Ovary (tissue), 9 donors: ENCODE results near the gene NOL6. TPM values are rescaled to one million over a fixed set of nuclear protein-coding genes. Genes with fewer than 3 reads are reported as not detected.
"Not testable (repeated sequence)": the region's sequence is repeated elsewhere in the genome, so short reads cannot be mapped to it uniquely, and the experiment has no call there.

Experiments
- DNase-seq, 5 donors: peaks; one replicate each; pipeline ENCODE4 v3.0.0-alpha.2; 2019 to 2020
- H3K27ac ChIP-seq, 2 donors: fragments of 200-600 bp; one replicate each; pipeline versions ENCODE4 v1.5.1 to v1.8.0; 2019 to 2022
- H3K27me3 ChIP-seq: fragments of 200-600 bp; one replicate; pipeline ENCODE4 v1.8.0; 2022
- H3K36me3 ChIP-seq: fragments of 200-600 bp; sonication (generic); one replicate; pipeline ENCODE4 v1.5.1; 2019
- H3K4me1 ChIP-seq: one replicate; pipeline ENCODE4 v1.8.1; 2013; ENCODE audit warnings: mild to moderate bottlenecking, moderate library complexity; ENCODE audit not compliant: insufficient read depth
- H3K4me3 ChIP-seq: fragments of 200-600 bp; sonication (generic); one replicate; pipeline ENCODE4 v1.5.1; 2017
- H3K9me3 ChIP-seq, 2 donors: fragments of 200-600 bp in 1 of 2; sonication (generic) in 1 of 2; one replicate each; pipeline versions ENCODE4 v1.5.1 to v1.8.1; 2013 to 2019; ENCODE audit warnings: mild to moderate bottlenecking in 1 of 2, moderate library complexity in 1 of 2
- EP300 ChIP-seq: sonication (generic); formaldehyde crosslinking; IDR thresholded peaks from one replicate; pipeline ENCODE4 v1.6.1; 2017; ENCODE audit warnings: antibody characterized with exemption
- POLR2A ChIP-seq: fragments of 450-650 bp; IDR thresholded peaks from one replicate; pipeline ENCODE4 v1.6.1; 2017; ENCODE audit warnings: antibody characterized with exemption, mild to moderate bottlenecking, moderate library complexity
- WGBS, 3 donors: extraction: QIAGEN DNeasy Blood & Tissue Kit in 1 of 3; methylation state at CpG; one replicate each; pipeline versions ENCODE4 v1.1.5 to v1.1.7; 2013 to 2017; 5-methylcytosine and 5-hydroxymethylcytosine counted together
- intact Hi-C, 4 donors: fragments of 100-400 bp; cut with DNase I; formaldehyde crosslinking; loops; one replicate each; pipeline versions ENCODE4 v1.11.0 to v1.15.1; 2022 to 2023
- polyA plus RNA-seq, 2 donors: library from polyadenylated mRNA; stranded (reverse); fragments of 200-250 nt in 1 of 2; fragments of 350-450 nt in 1 of 2; fragmentation: Illumina TruSeq in 1 of 2; extraction: RNeasy Lipid Tissue Mini Kit (QIAGEN cat#74804) in 1 of 2; gene quantifications; one replicate each; pipeline ENCODE4 v1.2.3, GENCODE V29; 2013 to 2014
- total RNA-seq, 7 donors: library from RNA; depleted of rRNA in 2 of 7; stranded (reverse); fragments of >200 nt in 2 of 7; fragmentation: NEBNext Ultra II Directional in 3 of 7; extraction: Animal tissue kit (Norgen Biotek cat#: 25700) in 3 of 7; gene quantifications; one replicate each; pipeline versions ENCODE4 v1.1.0 to v1.2.4, GENCODE V29; 2016 to 2023
- TF ChIP-seq, protein P1 (sequence below), 3 donors: fragments of 450-650 bp in 2 of 3; fragments of 200-600 bp in 1 of 3; IDR thresholded peaks; one replicate each; pipeline versions ENCODE4 v1.5.1 to v1.8.0; 2016 to 2022; ENCODE audit warnings: antibody characterized with exemption in 3 of 3, mild to moderate bottlenecking in 1 of 3
- donor health status: DM: no; HTN: no; CAD: no; lungs with moderate emphysema.
- donor health status: DM: no; HTN: no; CAD: no.
- donor health status: Bipolar disorder and iron deficiency.
- donor health status: DM: yes; HTN: yes; CAD: no.
- donor health status: DM: no; HTN: no; CAD: no.
- donor health status: DM: yes; HTN: yes; CAD: no.

Gene NOL6
- total and polyA plus RNA-seq, 9 donors = 11.7 to 50.5 (median 25.0) TPM

GRCh38 chr9:33489066-33489465, 15.3 kb upstream of the NOL6 start:
- intact Hi-C loops = no loop called here
- no peak for DNase-seq

GRCh38 chr9:33485312-33485711, 11.6 kb upstream of the NOL6 start:
- DNase-seq, H3K4me3 ChIP-seq: not testable (repeated sequence)

More at GRCh38 chr9:33489066-33489465, 15.3 kb upstream of the NOL6 start:
- no peaks in the 10 kb centered on the region for H3K9me3 ChIP-seq
- no peaks in the 10 kb centered on the region for H3K27me3 ChIP-seq
- no peak overlapping the region for H3K4me3 ChIP-seq
- TF ChIP-seq EP300 (no peak), POLR2A (no peak)
- TF ChIP-seq, protein P1, sequence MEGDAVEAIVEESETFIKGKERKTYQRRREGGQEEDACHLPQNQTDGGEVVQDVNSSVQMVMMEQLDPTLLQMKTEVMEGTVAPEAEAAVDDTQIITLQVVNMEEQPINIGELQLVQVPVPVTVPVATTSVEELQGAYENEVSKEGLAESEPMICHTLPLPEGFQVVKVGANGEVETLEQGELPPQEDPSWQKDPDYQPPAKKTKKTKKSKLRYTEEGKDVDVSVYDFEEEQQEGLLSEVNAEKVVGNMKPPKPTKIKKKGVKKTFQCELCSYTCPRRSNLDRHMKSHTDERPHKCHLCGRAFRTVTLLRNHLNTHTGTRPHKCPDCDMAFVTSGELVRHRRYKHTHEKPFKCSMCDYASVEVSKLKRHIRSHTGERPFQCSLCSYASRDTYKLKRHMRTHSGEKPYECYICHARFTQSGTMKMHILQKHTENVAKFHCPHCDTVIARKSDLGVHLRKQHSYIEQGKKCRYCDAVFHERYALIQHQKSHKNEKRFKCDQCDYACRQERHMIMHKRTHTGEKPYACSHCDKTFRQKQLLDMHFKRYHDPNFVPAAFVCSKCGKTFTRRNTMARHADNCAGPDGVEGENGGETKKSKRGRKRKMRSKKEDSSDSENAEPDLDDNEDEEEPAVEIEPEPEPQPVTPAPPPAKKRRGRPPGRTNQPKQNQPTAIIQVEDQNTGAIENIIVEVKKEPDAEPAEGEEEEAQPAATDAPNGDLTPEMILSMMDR (IDR thresholded peaks at IDR 0.05) = no peak
- 90 to 94% (median 93%) methylated on average over 2 of the region's 2 CpGs for WGBS, 3 donors
- no peak overlapping the region for H3K27ac ChIP-seq
- no peaks in the 10 kb centered on the region for H3K36me3 ChIP-seq
- H3K4me1 ChIP-seq = no peaks in the 10 kb centered on the region

GRCh38 chr9:33480976-33481375, 7.3 kb upstream of the NOL6 start:
- peak in 1 of 5 donors; percentile 14 for DNase-seq
- intact Hi-C loops = no loop called here
- Histone ChIP-seq H3K27ac (no peak overlapping the region), H3K4me1 (no peaks in the 10 kb centered on the region), H3K27me3 (no peaks in the 10 kb centered on the region), H3K4me3 (no peak overlapping the region), H3K9me3 (no peaks in the 10 kb centered on the region), H3K36me3 (no peaks in the 10 kb centered on the region)
- TF ChIP-seq, protein P1 (IDR thresholded peaks at IDR 0.05) = no peak
- TF ChIP-seq POLR2A (no peak), EP300 (no peak)
- WGBS, 3 donors = 93 to 95% (median 94%) methylated on average over 6 of the region's 6 CpGs

More at GRCh38 chr9:33485312-33485711, 11.6 kb upstream of the NOL6 start:
- H3K27ac ChIP-seq, H3K27me3 ChIP-seq, intact Hi-C loops, H3K9me3 ChIP-seq, H3K36me3 ChIP-seq, H3K4me1 ChIP-seq: not testable (repeated sequence)

DNA sequence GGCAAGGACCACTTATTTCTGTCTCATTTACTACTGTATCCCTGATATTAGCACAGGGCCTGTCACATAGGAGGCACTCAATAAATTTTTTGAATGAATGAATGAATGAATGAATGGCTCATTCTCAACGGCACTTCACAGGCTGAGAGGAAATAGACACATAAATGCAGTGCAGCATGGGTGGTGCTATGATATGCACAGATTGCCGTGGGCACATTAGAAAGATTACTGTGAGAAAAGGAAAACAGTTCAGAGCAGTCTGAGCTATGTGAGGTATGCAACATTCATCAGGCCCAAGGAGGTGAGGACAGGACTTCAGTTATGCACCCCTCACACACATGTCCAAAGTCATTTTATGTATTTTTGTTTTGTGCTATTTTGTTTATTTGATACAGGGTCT, 6.4 kb upstream of the NOL6 start:
- no peaks in the 10 kb centered on the region for H3K36me3 ChIP-seq
- H3K27ac ChIP-seq = no peak overlapping the region
- 48 to 68% (median 50%) methylated on average over 2 of the region's 2 CpGs for WGBS, 3 donors
- intact Hi-C loops = no loop called here
- no peaks in the 10 kb centered on the region for H3K27me3 ChIP-seq
- H3K4me3 ChIP-seq = no peak overlapping the region
- H3K9me3 ChIP-seq = no peaks in the 10 kb centered on the region
- no peak for DNase-seq
- H3K4me1 ChIP-seq = no peaks in the 10 kb centered on the region
- TF ChIP-seq, protein P1 (IDR thresholded peaks at IDR 0.05) = no peak
- TF ChIP-seq POLR2A (no peak), EP300 (no peak)

- intact Hi-C loops = no loop called here
- DNase-seq = peak in 2 of 5 donors; percentile 4 to 13
- TF ChIP-seq EP300 = no peak
- no peak for TF ChIP-seq POLR2A
- TF ChIP-seq, protein P1 (IDR thresholded peaks at IDR 0.05) = no peak
- no peaks in the 10 kb centered on the region for H3K9me3 ChIP-seq
- no peaks in the 10 kb centered on the region for H3K27me3 ChIP-seq
- peaks cover 7% of the 10 kb centered on the region for H3K4me1 ChIP-seq
- H3K27ac ChIP-seq = no peak overlapping the region
- H3K36me3 ChIP-seq = no peaks in the 10 kb centered on the region
- no peak overlapping the region for H3K4me3 ChIP-seq
- 79 to 86% (median 83%) methylated on average over 10 of the region's 10 CpGs for WGBS, 3 donors
Measured at GRCh38 chr9:33476503-33476902, 2.8 kb upstream of the NOL6 start.
